Endodermal cell (in vitro differentiated cells): Measurements from ENCODE around the gene HRNR. TPM values are rescaled to one million over a fixed set of nuclear protein-coding genes. Genes with fewer than 3 reads are reported as not detected.

Experiments used
- DNase-seq: peaks from one replicate; pipeline ENCODE4 v3.0.0-alpha.2; 2017
- H3K27ac ChIP-seq: 2 replicates; pipeline ENCODE4 v1.5.1; 2013; ENCODE audit warnings: mild to moderate bottlenecking, low read depth, low read length, moderate library complexity
- H3K27me3 ChIP-seq: 2 replicates; pipeline ENCODE4 v1.6.1; 2013; ENCODE audit warnings: mild to moderate bottlenecking, low read length, moderate library complexity; ENCODE audit not compliant: insufficient read depth, control insufficient read depth, poor library complexity, severe bottlenecking
- H3K36me3 ChIP-seq: 2 replicates; pipeline ENCODE4 v1.7.0; 2013; ENCODE audit warnings: mild to moderate bottlenecking, low read length, moderate library complexity; ENCODE audit not compliant: control insufficient read depth, insufficient read depth
- H3K4me1 ChIP-seq: one replicate; pipeline ENCODE4 v1.7.0; 2013; ENCODE audit warnings: low read length; ENCODE audit not compliant: control insufficient read depth, insufficient read depth
- H3K4me3 ChIP-seq: 2 replicates; pipeline ENCODE4 v1.5.1; 2013; ENCODE audit warnings: mild to moderate bottlenecking, low read length, moderate library complexity
- H3K9ac ChIP-seq: 2 replicates; pipeline ENCODE4 v1.6.1; 2013; ENCODE audit warnings: mild to moderate bottlenecking, low read length, moderate library complexity; ENCODE audit not compliant: poor library complexity, severe bottlenecking; ENCODE audit errors: extremely low read depth
- H3K9me3 ChIP-seq: 2 replicates; pipeline ENCODE4 v1.6.1; 2013; ENCODE audit warnings: mild to moderate bottlenecking, low read length, moderate library complexity; ENCODE audit not compliant: control insufficient read depth
- H3K27ac Mint-ChIP-seq: 2 replicates; pipeline ENCODE4 v1.8.0; 2020; ENCODE audit warnings: mixed read lengths
- H3K27me3 Mint-ChIP-seq: 2 replicates; pipeline ENCODE4 v1.8.0; 2021; ENCODE audit warnings: mild to moderate bottlenecking, mixed read lengths; ENCODE audit not compliant: insufficient read depth
- H3K36me3 Mint-ChIP-seq: 2 replicates; pipeline ENCODE4 v1.8.0; 2020; ENCODE audit warnings: low read depth, mixed read lengths
- H3K4me1 Mint-ChIP-seq: 2 replicates; pipeline ENCODE4 v1.8.0; 2020; ENCODE audit warnings: mixed read lengths
- H3K4me3 Mint-ChIP-seq: 2 replicates; pipeline ENCODE4 v1.8.0; 2020; ENCODE audit warnings: mild to moderate bottlenecking, moderate library complexity, mixed read lengths
- H3K9me3 Mint-ChIP-seq: 2 replicates; pipeline ENCODE4 v1.8.0; 2020; ENCODE audit warnings: mild to moderate bottlenecking, mixed read lengths
- WGBS, 2 experiments: methylation state at CpG; one replicate each; pipeline versions ENCODE4 v1.1.5 to v1.1.7; 2013; ENCODE audit warnings: missing lambda C conversion rate in 2 of 2, mixed read lengths in 1 of 2; ENCODE audit not compliant: insufficient coverage in 1 of 2, insufficient read length in 1 of 2; 5-methylcytosine and 5-hydroxymethylcytosine counted together
- total RNA-seq, 2 donors: library from RNA; stranded (reverse); fragmentation: NEBNext Ultra II Directional in 1 of 2; extraction: Animal tissue kit (Norgen Biotek cat#: 25700) in 1 of 2; gene quantifications; 2 replicates in 1 of 2; 3 replicates in 1 of 2; pipeline ENCODE4 v1.2.1, GENCODE V29; 2021
- TF ChIP-seq, protein P1 (sequence below): fragments of 200-600 bp; sonication (generic); conservative IDR thresholded peaks from 2 replicates; pipeline ENCODE4 v1.5.0; 2021; ENCODE audit warnings: antibody characterized with exemption, mild to moderate bottlenecking

Gene HRNR
- total RNA-seq, 2 donors from 2014 or later: not detected

GRCh38 chr1:152167835-152168534 lies 56.0 kb downstream of the HRNR start:
- Mint-ChIP-seq H3K4me1 (no peaks in the 10 kb centered on the region), H3K4me3 (no peak overlapping the region), H3K27ac (no peak overlapping the region), H3K9me3 (peaks cover 2% of the 10 kb centered on the region), H3K36me3 (no peaks in the 10 kb centered on the region), H3K27me3 (peaks cover 26% of the 10 kb centered on the region)
- Histone ChIP-seq H3K4me1 (no peaks in the 10 kb centered on the region), H3K4me3 (no peak overlapping the region), H3K9ac (no peak overlapping the region), H3K27ac (no peak overlapping the region), H3K9me3 (peaks cover 11% of the 10 kb centered on the region), H3K27me3 (no peaks in the 10 kb centered on the region), H3K36me3 (no peaks in the 10 kb centered on the region)
- no peak for DNase-seq
- 17 to 20% methylated on average over 1 to 3 of the region's 3 CpGs for WGBS, 2 experiments
- TF ChIP-seq, protein P1, sequence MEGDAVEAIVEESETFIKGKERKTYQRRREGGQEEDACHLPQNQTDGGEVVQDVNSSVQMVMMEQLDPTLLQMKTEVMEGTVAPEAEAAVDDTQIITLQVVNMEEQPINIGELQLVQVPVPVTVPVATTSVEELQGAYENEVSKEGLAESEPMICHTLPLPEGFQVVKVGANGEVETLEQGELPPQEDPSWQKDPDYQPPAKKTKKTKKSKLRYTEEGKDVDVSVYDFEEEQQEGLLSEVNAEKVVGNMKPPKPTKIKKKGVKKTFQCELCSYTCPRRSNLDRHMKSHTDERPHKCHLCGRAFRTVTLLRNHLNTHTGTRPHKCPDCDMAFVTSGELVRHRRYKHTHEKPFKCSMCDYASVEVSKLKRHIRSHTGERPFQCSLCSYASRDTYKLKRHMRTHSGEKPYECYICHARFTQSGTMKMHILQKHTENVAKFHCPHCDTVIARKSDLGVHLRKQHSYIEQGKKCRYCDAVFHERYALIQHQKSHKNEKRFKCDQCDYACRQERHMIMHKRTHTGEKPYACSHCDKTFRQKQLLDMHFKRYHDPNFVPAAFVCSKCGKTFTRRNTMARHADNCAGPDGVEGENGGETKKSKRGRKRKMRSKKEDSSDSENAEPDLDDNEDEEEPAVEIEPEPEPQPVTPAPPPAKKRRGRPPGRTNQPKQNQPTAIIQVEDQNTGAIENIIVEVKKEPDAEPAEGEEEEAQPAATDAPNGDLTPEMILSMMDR: no peak

DNA sequence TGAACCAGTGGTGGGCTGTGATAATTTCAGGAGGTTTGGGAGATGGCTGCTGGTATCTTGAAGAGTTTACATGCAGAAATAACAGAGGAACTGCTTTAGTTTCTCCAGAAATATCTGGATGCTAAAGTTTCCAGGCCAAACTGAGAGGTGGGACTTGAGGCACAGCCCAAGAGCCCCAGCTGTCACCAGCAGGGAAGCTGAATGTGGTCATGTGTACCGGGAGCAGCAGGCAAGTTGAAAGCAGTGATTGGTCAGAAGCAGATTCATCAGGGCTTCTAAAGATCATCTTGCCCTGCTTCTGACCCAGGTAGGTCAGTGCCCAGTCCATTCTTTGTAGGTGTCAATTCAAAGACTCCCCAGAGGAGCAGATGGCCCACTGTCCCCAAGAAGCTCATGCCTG lies 57.0 kb downstream of the HRNR start:
- peaks cover 11% of the 10 kb centered on the region for H3K9me3 ChIP-seq

DNA sequence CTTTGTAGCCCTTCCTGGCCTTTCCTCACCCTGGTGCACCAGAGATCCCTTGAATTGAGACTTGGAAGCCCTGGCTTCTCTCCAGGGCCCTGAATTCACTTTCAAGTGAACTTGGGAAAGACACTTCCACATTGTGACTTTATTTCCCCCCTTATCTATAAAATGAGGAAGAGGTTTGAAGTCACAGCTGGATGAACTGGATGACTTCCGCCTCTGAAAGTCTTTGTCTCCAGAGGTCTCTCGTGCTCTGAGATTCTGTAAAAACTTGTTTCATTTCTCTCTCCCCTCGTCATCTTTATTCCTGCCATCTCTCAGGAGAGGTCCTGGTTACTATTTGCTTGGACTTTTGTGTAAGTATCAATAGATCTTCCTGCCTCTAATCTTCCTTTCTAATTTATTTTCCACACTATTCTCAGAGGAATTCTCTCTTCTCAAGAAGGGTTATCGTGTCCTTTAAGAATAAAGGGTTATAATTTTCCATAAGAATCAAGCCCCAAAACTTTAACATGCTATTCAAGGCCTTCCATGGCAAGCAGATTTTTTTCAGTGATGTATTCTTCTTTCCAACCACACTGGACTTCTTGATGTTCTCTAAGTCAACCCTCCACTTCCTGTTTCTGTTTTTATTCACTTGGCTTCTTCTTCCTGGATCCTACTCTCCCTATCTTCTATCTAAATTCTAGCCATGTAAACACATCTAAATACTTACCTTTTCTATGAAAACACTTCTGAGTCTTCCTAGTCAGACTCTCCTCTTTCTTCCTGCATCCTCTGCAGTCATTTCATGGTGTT lies 58.5 kb downstream of the HRNR start:
- Mint-ChIP-seq H3K4me1 (no peaks in the 10 kb centered on the region), H3K36me3 (no peaks in the 10 kb centered on the region), H3K4me3 (no peak overlapping the region), H3K27me3 (peaks cover 21% of the 10 kb centered on the region), H3K27ac (no peak overlapping the region), H3K9me3 (no peaks in the 10 kb centered on the region)
- Histone ChIP-seq H3K27me3 (no peaks in the 10 kb centered on the region), H3K4me1 (no peaks in the 10 kb centered on the region), H3K4me3 (no peak overlapping the region), H3K36me3 (no peaks in the 10 kb centered on the region), H3K27ac (no peak overlapping the region), H3K9ac (no peak overlapping the region), H3K9me3 (peaks cover 1% of the 10 kb centered on the region)
- 58 to 63% methylated on average over 3 to 4 of the region's 4 CpGs for WGBS, 2 experiments
- TF ChIP-seq, protein P1: no peak
- DNase-seq: no peak

More for the DNA sequence above, 57.0 kb downstream of the HRNR start:
- H3K4me1 Mint-ChIP-seq: no peaks in the 10 kb centered on the region
- no peaks in the 10 kb centered on the region for H3K27me3 ChIP-seq
- no peak overlapping the region for H3K4me3 ChIP-seq
- H3K9ac ChIP-seq: no peak overlapping the region
- DNase-seq: no peak
- no peaks in the 10 kb centered on the region for H3K4me1 ChIP-seq
- no peak overlapping the region for H3K4me3 Mint-ChIP-seq
- H3K27ac Mint-ChIP-seq: no peak overlapping the region
- no peaks in the 10 kb centered on the region for H3K36me3 ChIP-seq
- peaks cover 1% of the 10 kb centered on the region for H3K9me3 Mint-ChIP-seq
- H3K27ac ChIP-seq: no peak overlapping the region
- 75 to 84% methylated on average over 1 of the region's 1 CpG for WGBS, 2 experiments
- H3K27me3 Mint-ChIP-seq: peaks cover 27% of the 10 kb centered on the region
- no peaks in the 10 kb centered on the region for H3K36me3 Mint-ChIP-seq
- TF ChIP-seq, protein P1: no peak
